ENCODE data around the gene PEDS1. TPM values are rescaled to one million over a fixed set of nuclear protein-coding genes. Genes with fewer than 3 reads are reported as not detected.

Gene PEDS1
- total and polyA plus RNA-seq, 2 of the 4 experiments (the other 2 are of a cell fraction) = 24.0 to 59.9 TPM

DNA sequence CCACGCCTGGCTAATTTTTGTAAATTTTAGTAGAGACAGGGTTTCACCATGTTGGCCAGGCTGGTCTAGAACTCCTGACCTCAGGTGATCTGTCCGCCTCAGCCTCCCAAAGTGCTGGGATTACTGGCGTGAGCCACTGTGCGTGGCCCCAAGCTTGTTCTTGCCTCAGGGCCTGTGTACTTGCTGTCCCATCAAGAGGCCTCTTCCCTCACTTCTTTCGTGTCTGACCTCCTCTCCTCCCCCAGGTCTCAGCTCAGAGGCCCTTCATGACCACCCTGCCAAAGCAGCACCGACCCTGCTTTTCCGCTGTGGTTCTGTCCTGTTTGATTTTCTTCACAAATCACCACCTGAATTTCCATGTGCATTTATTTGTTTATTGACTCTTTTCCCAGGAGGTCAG, 30.1 kb downstream of the PEDS1 start:
- H2BK120ac ChIP-seq (ENCODE audit: low read depth, low read length) = no peak overlapping the region
- ATAC-seq (ENCODE audit: low read depth) (no peak), DNase-seq (no peak)
- H2BK15ac ChIP-seq (ENCODE audit: low read depth, low read length) = no peak overlapping the region
- no peak overlapping the region for H4K91ac ChIP-seq (ENCODE audit: insufficient read depth, low read depth, low read length)
- no peak overlapping the region for H4K5ac ChIP-seq (ENCODE audit: low read depth, low read length)
- dilution Hi-C loops (cut with HindIII; ENCODE audit: low sequenced_read_pairs, unreplicated experiment) = no loop called here
- in situ Hi-C loops (cut with MboI; ENCODE audit: low sequenced_read_pairs) = no loop called here
- H3K23ac ChIP-seq (ENCODE audit: low read depth, low read length) = no peak overlapping the region
- peaks cover 4% of the 10 kb centered on the region; the same call in 1 of the 2 replicates for H4K20me1 ChIP-seq (ENCODE audit: insufficient read depth, low read length)
- H3K4ac ChIP-seq (ENCODE audit: low read depth, low read length) = no peak overlapping the region
- BruUV-seq (replicated peaks) = no TSS peak
- H3K27me3 ChIP-seq (ENCODE audit: control insufficient read depth, insufficient read depth, low read length) = no peaks in the 10 kb centered on the region
- whole genome bisulfite sequencing, 2 experiments (ENCODE audit: extremely low coverage in 2 of 2, insufficient read length in 1 of 2) = 97% methylated on average over 7 of the region's 7 CpGs; no CpG with 5 or more reads in 1 of the 2 experiments
- H2AK9ac ChIP-seq (replicated peaks; ENCODE audit: low read depth, low read length, poor library complexity) = peak overlapping the region; percentile 46
- no peak overlapping the region for H2BK20ac ChIP-seq (ENCODE audit: low read depth, low read length)
- no peak overlapping the region for H3K4me2 ChIP-seq (ENCODE audit: low read depth, low read length)
- no peaks in the 10 kb centered on the region for H3K9me3 ChIP-seq (ENCODE audit: control insufficient read depth, insufficient read depth, low read length)
- H3K79me1 ChIP-seq (ENCODE audit: low read depth in 1 of 2, low read length in 2 of 2) = peaks cover 5 to 44% of the 10 kb centered on the region in 2 experiments; a peak in 3 of 4 replicates
- H2BK5ac ChIP-seq (ENCODE audit: low read depth, low read length, poor library complexity, severe bottlenecking) = no peak overlapping the region
- no peak overlapping the region for H3K56ac ChIP-seq (ENCODE audit: extremely low read depth, insufficient read depth, low read length)
- TF ChIP-seq, protein P1, sequence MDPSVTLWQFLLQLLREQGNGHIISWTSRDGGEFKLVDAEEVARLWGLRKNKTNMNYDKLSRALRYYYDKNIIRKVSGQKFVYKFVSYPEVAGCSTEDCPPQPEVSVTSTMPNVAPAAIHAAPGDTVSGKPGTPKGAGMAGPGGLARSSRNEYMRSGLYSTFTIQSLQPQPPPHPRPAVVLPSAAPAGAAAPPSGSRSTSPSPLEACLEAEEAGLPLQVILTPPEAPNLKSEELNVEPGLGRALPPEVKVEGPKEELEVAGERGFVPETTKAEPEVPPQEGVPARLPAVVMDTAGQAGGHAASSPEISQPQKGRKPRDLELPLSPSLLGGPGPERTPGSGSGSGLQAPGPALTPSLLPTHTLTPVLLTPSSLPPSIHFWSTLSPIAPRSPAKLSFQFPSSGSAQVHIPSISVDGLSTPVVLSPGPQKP (IDR thresholded peaks at IDR 0.05; ENCODE audit: borderline replicate concordance, low read depth, low read length) = no peak
- no peak for TF ChIP-seq POLR2A (IDR thresholded peaks at IDR 0.05; ENCODE audit: low read depth, low read length)
- no peak for TF ChIP-seq FOS (IDR thresholded peaks at IDR 0.05; ENCODE audit: low read depth, low read length)
- no peak overlapping the region for H2AK5ac ChIP-seq (ENCODE audit: low read depth, low read length)
- H3K18ac ChIP-seq (ENCODE audit: low read depth, low read length) = no peak overlapping the region
- H3K4me3 ChIP-seq (ENCODE audit: insufficient read depth, low read depth, low read length) = no peak overlapping the region
- H3K14ac ChIP-seq (replicated peaks; ENCODE audit: low read depth, low read length) = no peak overlapping the region
- H3K36me3 ChIP-seq (ENCODE audit: control insufficient read depth, insufficient read depth, low read length) = peaks cover 41% of the 10 kb centered on the region
- no peak overlapping the region for H2AFZ ChIP-seq (replicated peaks; ENCODE audit: low read length, poor library complexity)
- H4K8ac ChIP-seq (ENCODE audit: low read depth in 2 of 2, low read length in 2 of 2) = no peak overlapping the region
- H3K27ac ChIP-seq (ENCODE audit: insufficient read depth, low read length) = no peak overlapping the region
- intact Hi-C loops (cut with micrococcal nuclease) = no loop called here
- CTCF ChIA-PET = no interaction called here
- H3K4me1 ChIP-seq (ENCODE audit: control insufficient read depth, insufficient read depth, low read length) = peaks cover 3% of the 10 kb centered on the region
- no peak overlapping the region for H3K9ac ChIP-seq (ENCODE audit: low read depth, low read length)
- H3K9me1 ChIP-seq (ENCODE audit: insufficient read depth, low read length) = peaks cover 2% of the 10 kb centered on the region; the same call in 1 of the 2 replicates
- POLR2A ChIA-PET (ENCODE audit: unreplicated experiment) = interaction anchor here (0.6 kb wide), 1 partner anchor 7 kb away, joined by 3 read pairs; no protein-coding TSS in a partner anchor

All from IMR-90 (cell line).